ENCODE measurements around the gene CEP164. TPM values are rescaled to one million over a fixed set of nuclear protein-coding genes. Genes with fewer than 3 reads are reported as not detected.

The CEP164 gene
- total and polyA plus RNA-seq, 7 donors = 2.0 to 12.4 (median 5.7) TPM

- DNase-seq (no peak), ATAC-seq (no peak)
- intact Hi-C loops (cut with DNase I) = no loop called here
- Histone ChIP-seq H3K27me3 (ENCODE audit: insufficient read depth in 3 of 3, low read length in 2 of 3) (no peaks in the 10 kb centered on the region), H3K9me3 (no peaks in the 10 kb centered on the region), H3K27ac (no peak overlapping the region), H3K36me3 (ENCODE audit: insufficient read depth in 1 of 2, low read depth in 1 of 2) (peaks cover 17 to 72% of the 10 kb centered on the region in 2 donors), H3K4me1 (no peaks in the 10 kb centered on the region), H3K4me3 (no peak overlapping the region)
- no peak for TF ChIP-seq CTCF (IDR thresholded peaks at IDR 0.05)
- WGBS, 3 donors = 96 to 98% (median 98%) methylated on average over 7 of the region's 7 CpGs
Measured at GRCh38 chr11:117281869-117282268, 45.8 kb upstream of the CEP164 start.

GRCh38 chr11:117282956-117283355 is 44.7 kb upstream of the CEP164 start:
- 88 to 91% (median 90%) methylated on average over 3 of the region's 3 CpGs for WGBS, 3 donors
- Histone ChIP-seq H3K36me3 (ENCODE audit: insufficient read depth in 1 of 2, low read depth in 1 of 2) (peaks cover 17 to 83% of the 10 kb centered on the region in 2 donors), H3K9me3 (no peaks in the 10 kb centered on the region), H3K4me1 (no peaks in the 10 kb centered on the region), H3K4me3 (no peak overlapping the region), H3K27me3 (ENCODE audit: insufficient read depth in 3 of 3, low read length in 2 of 3) (no peaks in the 10 kb centered on the region), H3K27ac (no peak overlapping the region)
- ATAC-seq (no peak), DNase-seq (no peak)
- intact Hi-C loops (cut with DNase I) = no loop called here
- no peak for TF ChIP-seq CTCF (IDR thresholded peaks at IDR 0.05)

- no peaks in the 10 kb centered on the region for H3K4me1 ChIP-seq
- H3K36me3 ChIP-seq (ENCODE audit: insufficient read depth in 1 of 2, low read depth in 1 of 2) = peaks cover 19 to 94% of the 10 kb centered on the region in 2 donors
- H3K4me3 ChIP-seq = no peak overlapping the region
- intact Hi-C loops (cut with DNase I) = no loop called here
- no peak for DNase-seq
- H3K27ac ChIP-seq = no peak overlapping the region
- TF ChIP-seq CTCF (IDR thresholded peaks at IDR 0.05) = no peak
- WGBS, 3 donors = 94 to 97% (median 97%) methylated on average over 2 of the region's 2 CpGs
- ATAC-seq = no peak
- no peaks in the 10 kb centered on the region for H3K27me3 ChIP-seq (ENCODE audit: insufficient read depth in 3 of 3, low read length in 2 of 3)
- no peaks in the 10 kb centered on the region for H3K9me3 ChIP-seq
Measured at GRCh38 chr11:117284053-117284452, 43.6 kb upstream of the CEP164 start.

GRCh38 chr11:117286588-117286987 is 41.1 kb upstream of the CEP164 start:
- Histone ChIP-seq H3K4me1 (no peaks in the 10 kb centered on the region), H3K27ac (no peak overlapping the region), H3K9me3 (no peaks in the 10 kb centered on the region), H3K4me3 (no peak overlapping the region), H3K36me3 (ENCODE audit: insufficient read depth in 1 of 2, low read depth in 1 of 2) (peaks cover 19 to 100% of the 10 kb centered on the region in 2 donors), H3K27me3 (ENCODE audit: insufficient read depth in 3 of 3, low read length in 2 of 3) (no peaks in the 10 kb centered on the region)
- intact Hi-C loops (cut with DNase I) = no loop called here
- WGBS, 3 donors = 81 to 86% (median 81%) methylated on average over 2 of the region's 2 CpGs
- DNase-seq (no peak), ATAC-seq (no peak)
- no peak for TF ChIP-seq CTCF (IDR thresholded peaks at IDR 0.05)

- Histone ChIP-seq H3K27me3 (ENCODE audit: insufficient read depth in 3 of 3, low read length in 2 of 3) (no peaks in the 10 kb centered on the region), H3K27ac (no peak overlapping the region), H3K4me1 (no peaks in the 10 kb centered on the region), H3K4me3 (no peak overlapping the region), H3K9me3 (no peaks in the 10 kb centered on the region), H3K36me3 (ENCODE audit: insufficient read depth in 1 of 2, low read depth in 1 of 2) (peaks cover 19 to 99% of the 10 kb centered on the region in 2 donors)
- ATAC-seq = no peak
- TF ChIP-seq CTCF (IDR thresholded peaks at IDR 0.05) = no peak
- DNase-seq = no peak
- intact Hi-C loops (cut with DNase I) = no loop called here
- WGBS, 3 donors = 89 to 94% (median 93%) methylated on average over 3 of the region's 3 CpGs
Measured at GRCh38 chr11:117287668-117288067, 40.0 kb upstream of the CEP164 start.
